ENCODE measurements around the gene LIPT1.
"Not testable (repeated sequence)": the region's sequence is repeated elsewhere in the genome, so short reads cannot be mapped to it uniquely, and the experiment has no call there.

LIPT1 gene

DNA sequence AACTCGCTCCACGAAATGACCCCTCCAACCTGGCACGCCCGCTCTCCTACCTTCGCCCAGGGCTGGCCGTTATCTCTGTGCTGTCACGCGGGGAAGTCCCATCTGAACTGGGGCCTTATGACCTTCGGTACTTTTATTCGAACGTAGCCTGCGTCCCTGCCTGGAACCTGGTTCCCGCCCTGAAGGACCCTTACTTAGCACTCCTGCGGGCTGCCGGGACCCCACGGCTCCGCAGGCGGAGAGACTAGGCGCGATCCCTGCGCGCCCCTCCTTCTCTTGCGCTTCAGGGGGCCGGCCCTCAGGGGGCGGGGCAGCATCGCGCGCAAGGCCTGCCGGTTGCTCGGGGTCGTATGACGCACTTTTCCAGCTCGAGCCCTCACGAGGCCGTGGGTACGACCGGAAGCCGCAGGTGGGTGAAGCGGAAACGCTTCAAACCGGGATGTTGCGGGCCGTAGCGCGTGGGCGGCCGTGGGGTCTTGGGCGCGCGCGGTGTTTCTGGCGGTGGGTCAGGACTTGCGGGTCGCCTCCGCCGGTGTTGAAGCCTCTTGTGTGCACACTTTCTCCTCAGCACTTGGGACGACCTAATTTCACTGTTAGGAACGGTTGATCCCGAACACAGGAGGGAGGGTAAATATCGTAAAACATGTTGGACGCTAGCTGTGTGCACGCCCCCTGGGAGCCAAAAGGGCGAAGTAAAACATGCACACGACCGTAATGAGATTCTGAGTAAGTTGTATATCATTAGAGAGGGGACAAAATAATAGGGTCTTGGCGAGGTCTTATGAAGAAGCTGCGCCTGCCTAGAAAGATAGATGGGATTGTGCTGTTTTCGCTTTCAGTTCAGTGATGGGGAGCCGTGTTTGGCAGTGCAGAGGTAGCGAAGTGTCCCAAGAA, at the start of gene LIPT1, which contains the start of gene TSGA10:
LIPT1 (plus strand) TSS at position 325 of the 894 bp plus-strand sequence. CDS start 6,991 bp downstream, outside the sequence.
TSGA10 (minus strand) TSS at position 300 of the 894 bp plus-strand sequence. CDS start 45,503 bp downstream, outside the sequence.
- peak; percentile 80 to 84 for DNase-seq (ENCODE audit: low read depth in 1 of 2, low spot score in 1 of 2)

DNA sequence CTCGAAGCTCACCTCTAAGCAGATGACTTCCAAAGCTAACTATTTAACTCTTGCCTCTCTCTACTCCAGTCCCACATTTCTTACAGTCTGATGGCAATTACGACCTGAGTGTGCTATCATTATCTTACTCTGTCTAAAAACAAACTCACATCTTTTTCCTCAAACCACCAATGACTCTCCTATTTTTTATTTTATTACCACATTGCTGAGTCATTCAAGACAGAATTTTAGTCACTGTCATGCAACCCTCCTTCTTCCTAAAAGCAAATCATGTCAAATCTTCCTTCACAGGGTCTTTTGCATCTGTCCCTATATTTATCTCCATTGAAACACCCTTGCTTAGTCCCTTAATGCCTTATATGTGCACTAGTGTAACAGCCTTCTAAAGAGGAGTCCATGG, 47.9 kb upstream of the LIPT1 start:
- DNase-seq (ENCODE audit: low read depth in 1 of 2, low spot score in 1 of 2), result no peak

DNA sequence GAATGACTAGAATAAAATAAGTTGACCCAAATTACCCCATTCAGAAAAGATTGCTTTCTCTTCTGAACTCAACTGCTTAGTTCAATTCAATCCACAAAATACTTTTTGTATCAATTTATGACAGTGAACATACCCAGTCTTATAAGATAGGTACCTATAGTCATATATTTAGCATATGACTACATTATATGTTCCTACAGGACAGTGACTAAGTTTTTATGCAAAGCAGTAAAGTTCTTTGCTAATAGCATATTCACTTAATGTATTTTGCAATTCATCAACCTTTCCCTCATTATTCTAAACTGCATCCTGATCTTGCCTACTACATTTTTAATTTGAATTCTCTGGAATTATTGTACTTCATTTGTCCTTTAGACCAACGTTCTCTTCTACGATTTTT, 43.5 kb upstream of the LIPT1 start:
- no peak for DNase-seq (ENCODE audit: low read depth in 1 of 2, low spot score in 1 of 2)

DNA sequence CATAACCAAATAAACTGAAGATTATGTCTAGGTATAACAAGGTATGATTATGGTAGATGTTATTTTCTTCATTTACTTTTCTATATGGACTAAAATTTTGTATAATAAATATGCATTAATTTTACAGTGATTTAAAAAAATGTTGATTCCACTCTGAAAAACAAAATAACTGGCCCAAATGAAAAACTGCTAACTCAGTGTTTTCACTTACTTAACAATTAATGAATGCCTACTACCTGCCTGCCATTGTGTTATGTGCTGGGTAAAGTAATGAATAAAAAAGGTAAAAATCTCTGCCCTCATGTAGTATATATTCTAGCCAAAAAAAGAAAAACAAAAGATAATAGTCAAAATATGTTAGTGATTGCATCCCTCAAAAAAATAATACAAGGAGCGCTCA, 42.8 kb upstream of the LIPT1 start:
- no peak for DNase-seq (ENCODE audit: low read depth in 1 of 2, low spot score in 1 of 2)

DNA sequence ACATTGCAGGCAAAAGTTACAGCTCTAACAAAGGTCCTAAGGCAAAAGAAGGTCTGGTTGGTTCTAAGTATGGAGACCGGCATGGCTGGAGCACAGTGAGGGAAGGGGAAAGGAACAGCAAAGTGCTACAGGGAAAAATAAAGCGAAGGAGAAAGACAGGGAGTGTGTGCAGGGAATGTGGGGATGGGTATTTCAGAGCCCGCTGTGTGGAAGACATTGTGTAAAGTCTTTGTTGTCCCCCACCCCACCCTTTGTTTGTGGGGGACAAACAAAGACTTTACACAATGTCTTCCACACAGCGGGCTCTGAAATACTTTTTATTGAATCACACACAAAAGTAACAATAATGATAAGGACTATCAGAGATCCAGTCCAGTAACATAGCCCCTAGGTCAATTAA, 42.1 kb upstream of the LIPT1 start:
- no peak for DNase-seq (ENCODE audit: low read depth in 1 of 2, low spot score in 1 of 2)

DNA sequence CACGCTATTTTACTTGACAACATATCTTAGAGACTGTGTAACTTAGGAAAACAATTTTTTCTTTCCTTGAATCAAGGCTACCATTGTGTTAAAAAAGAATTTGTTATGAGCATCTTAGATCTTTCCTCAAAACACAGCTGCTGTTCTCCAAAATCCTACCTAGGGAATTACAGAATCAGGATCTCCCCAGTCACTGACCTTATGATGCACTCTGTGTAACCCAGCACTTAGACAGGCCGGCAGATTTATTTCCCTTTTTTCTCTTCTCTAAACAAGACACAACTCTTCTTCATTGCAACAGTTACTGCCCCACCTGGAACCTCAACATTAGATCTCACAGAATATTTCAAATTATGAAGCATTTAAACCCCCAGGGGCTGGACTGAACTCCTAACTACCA, 26.8 kb upstream of the LIPT1 start:
- no peak for DNase-seq (ENCODE audit: low read depth in 1 of 2, low spot score in 1 of 2)

DNA sequence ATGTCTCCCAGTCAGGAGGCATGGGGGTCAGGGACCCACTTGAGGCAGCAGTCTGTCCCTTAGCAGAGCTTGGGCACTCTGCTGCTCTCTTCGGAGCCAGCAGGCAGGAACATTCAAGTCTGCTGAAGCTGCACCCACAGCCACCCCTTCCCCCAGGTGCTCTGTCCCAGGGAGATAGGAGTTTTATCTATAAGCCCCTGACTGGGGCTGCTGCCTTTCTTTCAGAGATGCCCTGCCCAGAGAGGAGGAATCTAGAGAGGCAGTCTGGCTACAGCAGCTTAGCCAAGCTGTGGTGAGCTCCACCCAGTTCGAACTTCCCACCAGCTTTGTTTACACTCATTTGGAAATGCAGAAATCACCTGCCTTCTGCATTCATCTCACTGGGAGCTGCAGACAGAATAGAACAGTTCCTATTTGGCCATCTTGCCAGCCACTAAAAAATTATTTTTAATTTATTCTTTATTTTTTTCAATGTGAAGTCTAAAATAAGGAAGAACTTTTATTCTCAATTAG, 19.7 kb upstream of the LIPT1 start:
- DNase-seq (ENCODE audit: low read depth in 1 of 2, low spot score in 1 of 2), result not testable (repeated sequence)

DNA sequence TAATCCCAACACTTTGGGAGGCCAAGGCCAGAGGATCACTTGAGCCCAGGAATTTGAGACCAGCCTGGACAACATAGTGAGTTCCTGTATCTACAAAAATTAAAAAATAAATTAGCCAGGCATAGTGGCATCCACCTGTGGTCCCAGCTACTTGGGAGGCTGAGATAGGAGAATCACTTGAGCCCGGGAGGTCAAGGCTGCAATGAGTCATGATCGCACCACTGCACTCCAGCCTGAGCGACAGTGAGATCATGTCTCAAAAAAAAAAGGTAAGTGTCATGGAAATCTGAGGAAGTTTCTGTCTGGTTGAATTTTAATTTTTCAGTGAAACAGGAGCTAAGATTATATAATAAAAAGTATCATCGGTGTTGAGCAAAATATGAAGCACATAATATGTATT, 15.8 kb upstream of the LIPT1 start:
- no peak for DNase-seq (ENCODE audit: low read depth in 1 of 2, low spot score in 1 of 2)

DNA sequence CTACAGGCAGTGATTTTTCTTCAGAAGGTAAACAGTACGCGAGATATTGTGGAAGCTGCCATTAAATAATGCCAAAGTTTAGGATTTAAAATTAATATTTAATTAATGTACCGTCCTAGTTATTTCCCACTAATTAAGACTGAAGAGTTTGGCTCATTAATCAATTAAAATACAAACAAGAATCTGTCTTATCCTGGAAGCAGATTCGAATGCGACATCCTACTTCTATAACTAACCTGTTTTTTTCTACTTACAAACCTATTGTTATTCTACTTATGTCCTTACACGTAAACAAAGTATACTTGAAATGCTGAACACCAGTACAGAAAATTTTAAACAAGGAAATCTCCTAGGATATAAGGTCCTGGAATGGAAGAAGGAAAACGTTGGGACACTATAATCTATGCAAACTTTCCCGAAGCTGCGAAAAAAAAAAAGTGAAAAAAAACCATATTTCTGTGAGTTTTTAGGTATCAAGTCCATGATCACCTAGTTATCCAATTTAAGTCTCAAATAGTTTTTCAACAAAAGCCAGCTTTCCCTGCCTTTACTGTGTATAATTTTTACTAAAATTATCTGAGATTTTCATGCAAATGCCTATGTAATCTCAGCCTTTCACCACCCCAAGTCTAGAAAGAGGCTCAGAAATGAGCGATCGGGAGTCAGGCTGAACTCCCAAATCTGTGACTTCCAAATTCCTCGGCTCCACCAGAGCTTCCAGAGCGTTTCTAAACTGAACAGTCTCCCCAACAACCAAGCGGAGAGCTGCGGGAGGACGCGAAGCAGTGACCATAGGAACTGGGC, 14.5 kb upstream of the LIPT1 start:
- no peak for DNase-seq (ENCODE audit: low read depth in 1 of 2, low spot score in 1 of 2)

DNA sequence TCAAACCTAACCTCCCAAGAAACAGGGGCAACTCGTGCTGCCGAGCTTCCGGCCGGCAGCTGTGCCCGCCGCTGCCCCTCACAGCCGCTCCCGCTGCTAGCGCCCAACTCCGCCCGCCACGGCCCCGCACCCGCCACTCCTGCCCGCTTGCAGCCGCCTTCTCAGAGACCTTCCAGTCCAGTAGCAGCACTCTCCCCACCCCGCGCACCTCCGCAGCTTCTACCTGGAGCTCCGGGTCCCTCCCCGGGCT, 14.0 kb upstream of the LIPT1 start:
- DNase-seq (ENCODE audit: low read depth in 1 of 2, low spot score in 1 of 2), result no peak

DNA sequence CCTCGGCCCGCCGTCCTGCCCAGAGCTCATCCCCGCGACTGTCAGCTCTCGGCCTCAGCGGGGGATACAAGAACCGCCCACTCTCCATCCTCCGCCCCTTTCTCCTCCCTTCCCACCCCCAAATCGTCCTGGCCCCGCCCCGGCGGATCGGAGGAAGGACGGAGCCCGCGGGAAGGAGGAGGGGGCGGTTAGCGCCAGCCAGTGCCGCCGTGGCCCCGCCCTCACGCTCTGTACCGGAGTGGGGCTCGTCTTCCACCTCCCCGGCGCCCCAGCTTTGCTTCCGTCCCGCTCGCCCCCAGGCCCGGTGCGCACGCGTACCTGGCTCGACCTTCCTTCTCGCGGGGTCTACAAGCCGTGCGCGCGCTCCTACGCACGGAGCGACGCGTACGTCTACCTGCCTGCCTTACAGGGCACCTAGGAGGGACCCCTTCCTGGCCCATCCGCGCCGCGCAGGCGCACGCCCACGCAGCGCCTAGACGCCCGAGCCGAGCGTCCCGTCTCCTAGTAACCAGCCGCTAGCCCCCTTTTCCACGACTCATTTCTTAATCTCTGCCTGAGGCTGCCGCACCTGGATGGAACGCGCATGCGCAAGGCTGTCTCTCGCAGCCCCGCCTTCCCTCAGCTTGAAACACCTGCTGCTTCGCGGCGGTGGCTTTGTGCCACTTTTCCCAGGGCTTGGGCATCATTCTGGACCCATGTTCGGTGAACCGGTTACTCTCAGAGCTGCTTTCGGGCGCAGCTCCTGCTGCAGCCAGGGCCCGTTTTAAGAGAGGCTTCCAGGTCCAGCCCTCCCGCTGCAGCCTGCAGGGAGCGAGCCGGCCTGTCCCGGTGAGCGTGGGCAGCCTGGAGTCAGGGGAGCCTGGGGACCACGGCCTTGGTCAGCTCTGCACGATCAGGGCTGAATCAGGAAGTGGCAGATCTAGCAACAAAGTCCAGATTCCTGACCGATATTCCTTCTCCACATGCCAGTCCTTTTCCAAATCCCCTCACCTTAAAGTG, 13.4 kb upstream of the LIPT1 start, which contains the start of gene C2orf15:
C2orf15 (plus strand) TSS at position 598 of the 999 bp plus-strand sequence. CDS start 8,852 bp downstream, outside the sequence.
- peak; percentile 93 to 95 for DNase-seq (ENCODE audit: low read depth in 1 of 2, low spot score in 1 of 2)

DNA sequence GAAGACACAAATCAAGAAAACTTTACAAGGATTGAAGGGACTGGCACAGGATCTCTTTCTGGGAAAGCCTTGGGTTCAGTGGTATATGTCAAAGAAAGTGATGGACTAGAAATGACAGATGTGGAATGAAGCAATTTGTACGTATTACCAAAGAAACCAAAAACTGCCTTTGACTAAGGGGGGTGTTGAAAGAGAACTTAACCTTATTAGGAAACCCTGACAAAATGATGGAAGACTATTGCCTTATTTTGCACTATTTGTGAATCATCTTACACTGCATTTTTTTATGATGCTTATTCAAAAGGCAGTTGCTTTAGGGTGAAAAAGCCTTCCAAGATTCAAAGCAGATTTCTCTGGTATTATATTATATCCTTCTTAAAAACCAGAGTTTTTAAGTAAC, 4.1 kb upstream of the LIPT1 start:
- DNase-seq (ENCODE audit: low read depth in 1 of 2, low spot score in 1 of 2), result no peak

DNA sequence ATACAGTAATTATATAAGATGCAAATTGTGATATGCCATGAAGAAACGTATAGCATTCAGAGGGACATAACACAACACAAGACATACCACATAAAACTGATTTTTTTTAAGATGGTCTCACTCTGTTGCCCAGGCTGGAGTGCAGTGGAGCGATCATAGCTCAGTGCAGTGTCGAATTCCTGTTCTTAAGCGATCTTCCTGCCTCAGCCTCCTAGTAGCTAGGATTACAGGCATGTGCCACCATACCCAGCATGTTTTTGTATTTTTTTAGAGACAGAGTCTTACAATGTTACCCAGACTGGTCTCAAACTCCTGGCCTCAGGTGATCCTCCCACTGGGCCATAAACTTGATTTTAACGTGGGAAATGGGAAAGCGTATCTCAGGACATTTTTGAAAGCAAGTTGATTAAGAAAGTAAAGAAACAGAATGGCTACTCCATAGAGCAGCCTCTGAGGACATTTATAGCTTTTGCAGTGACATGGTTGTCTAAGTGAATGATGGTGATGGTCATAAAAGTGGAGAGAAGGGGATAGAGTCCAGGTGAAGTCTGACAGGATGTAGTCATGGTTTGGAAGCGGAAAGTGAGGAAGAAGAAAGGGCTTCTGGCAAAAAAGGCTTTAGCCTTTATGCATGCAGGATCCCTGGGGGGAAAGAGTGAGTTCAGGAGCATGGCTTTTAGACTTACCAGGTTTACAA, 2.4 kb upstream of the LIPT1 start:
- DNase-seq (ENCODE audit: low read depth in 1 of 2, low spot score in 1 of 2), result no peak

DNA sequence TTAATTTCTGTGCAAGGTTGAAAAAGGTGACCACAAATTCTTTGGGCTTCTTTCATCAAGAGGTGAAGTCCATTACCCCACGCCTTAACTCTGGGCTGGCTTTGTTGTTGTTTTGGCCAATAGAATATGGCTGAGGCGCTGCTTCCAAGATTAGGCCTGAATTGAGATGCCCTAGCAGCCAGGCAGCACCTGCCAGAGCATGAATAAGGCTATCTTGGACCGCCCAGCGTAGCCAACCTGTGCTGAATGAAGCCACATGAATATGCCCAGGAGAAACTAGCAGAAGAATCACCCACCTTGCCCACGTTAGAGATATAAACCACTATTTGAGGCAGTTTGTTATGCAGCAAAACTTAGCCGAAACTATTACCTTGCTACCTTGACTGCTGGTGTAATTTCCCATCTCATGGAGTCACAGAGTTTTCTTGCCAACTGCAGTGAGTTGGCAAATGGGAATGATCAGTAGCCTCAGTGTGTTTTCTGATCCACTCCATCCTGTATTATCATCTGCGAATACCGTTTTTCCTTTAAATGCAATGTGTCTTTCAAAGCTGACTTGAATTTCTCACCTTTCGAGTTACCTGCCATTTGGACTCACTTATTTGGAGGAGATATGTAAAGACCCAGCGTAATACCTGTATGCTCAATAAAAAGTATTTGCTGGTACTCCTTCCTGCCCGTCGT, 704 bp upstream of the LIPT1 start:
- no peak for DNase-seq (ENCODE audit: low read depth in 1 of 2, low spot score in 1 of 2)

DNA sequence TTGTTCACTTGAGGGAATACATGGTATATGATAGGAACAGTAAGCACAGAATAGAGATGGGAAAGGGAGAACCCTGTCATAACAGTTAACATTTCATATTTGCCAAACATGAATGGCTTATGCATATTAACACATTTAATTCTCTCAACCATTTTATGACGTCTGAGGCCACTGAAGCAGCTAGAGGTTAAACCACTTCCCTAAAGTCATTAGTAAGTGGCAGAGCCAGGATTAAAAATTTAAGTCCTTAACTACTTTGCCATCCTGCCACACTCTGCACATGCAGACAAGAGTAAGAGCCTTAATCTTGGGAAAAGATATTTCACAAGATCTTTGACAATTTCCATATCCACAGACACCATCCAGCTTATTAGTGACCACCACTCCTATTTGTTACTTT, 2.1 kb downstream of the LIPT1 start:
- DNase-seq (ENCODE audit: low read depth in 1 of 2, low spot score in 1 of 2), result no peak

DNA sequence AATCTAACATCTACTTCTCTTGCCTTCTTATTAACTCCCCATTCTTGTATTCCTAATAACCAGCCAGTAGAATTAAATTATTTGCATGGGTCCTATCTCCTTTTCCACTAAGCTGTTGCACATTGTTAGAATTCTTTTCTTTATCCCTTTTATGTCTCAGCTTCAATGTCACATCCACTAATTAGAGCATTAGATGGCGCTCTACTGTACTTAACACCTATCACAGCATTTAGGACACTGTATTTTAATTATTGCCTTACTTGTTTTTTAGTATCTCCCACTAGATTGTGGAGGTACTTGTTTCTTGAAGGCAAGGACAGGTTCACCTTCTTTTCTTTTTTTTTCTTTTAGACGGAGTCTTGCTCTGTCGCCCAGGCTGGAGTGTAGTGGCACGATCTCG, 3.8 kb downstream of the LIPT1 start:
- no peak for DNase-seq (ENCODE audit: low read depth in 1 of 2, low spot score in 1 of 2)

DNA sequence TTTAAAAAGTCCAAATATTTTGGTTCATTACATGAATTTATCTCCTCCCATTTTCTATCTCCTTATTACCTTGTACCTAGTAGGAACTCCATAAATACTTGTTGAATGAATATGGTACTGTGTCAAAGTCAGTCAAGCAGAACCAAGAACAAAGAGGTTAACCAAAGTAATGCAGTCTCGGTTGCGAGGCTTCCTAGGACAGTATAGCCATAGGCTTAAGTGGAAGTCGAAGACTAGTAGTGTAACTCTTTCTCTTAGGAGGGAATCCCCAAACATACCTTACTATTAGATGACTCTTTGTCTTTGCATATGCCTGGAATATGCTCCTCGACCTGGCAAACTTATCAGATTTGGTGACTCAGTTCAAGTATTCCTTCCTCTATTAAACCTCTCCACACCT, 4.8 kb downstream of the LIPT1 start:
- no peak for DNase-seq (ENCODE audit: low read depth in 1 of 2, low spot score in 1 of 2)

DNA sequence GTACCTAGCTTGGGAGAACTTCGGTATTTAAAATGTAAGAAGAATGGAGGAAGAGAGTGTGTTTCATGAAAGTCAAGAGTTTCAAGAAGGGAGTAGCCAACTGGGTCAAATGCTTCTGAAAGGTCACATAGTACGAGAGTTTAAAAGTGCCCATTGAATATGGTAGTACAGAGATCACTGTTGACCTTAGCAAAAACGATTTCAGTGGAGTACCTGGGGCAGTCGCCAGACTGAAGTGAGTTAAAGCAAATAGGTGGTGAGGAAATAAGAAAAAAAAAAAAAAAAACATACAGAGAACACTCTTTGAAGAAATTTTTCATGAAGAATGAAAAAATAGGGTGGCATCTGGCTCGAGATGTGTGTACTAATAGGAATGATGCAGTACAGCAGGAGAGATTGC, 11.5 kb downstream of the LIPT1 start:
- no peak for DNase-seq (ENCODE audit: low read depth in 1 of 2, low spot score in 1 of 2)

DNA sequence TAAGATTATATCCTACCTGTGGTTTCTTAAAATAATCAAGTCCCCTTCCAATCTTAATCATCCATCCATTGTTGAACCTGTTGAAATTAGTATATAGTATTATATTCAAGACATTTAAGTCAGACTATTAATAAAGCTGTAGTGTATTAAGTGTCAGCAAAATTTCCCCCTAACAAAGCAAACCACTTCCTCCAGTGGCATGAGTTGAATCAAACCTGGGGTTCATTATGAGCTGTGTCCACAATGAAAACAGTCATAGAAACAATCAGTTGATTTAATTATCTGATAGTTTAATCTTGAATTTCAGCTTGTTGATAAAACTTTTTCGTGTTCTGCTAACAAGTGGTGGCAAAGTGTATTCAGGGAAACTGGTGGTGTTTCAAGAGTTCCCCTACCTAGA, 14.8 kb downstream of the LIPT1 start:
- DNase-seq (ENCODE audit: low read depth in 1 of 2, low spot score in 1 of 2), result no peak

All from stimulated activated CD4-positive, alpha-beta T cell treated with anti-CD3 and anti-CD28 coated beads, Interleukin-15, amount 100 ng/mL, for 1 hour (primary cell).